HCT116 (cell line): Measurements from ENCODE around the gene ACADS. TPM values are rescaled to one million over a fixed set of nuclear protein-coding genes. Genes with fewer than 3 reads are reported as not detected.

ENCODE experiments used
- ATAC-seq: fragments of 200-7000 bp; cut with Tn5 transposase; 2 replicates; pipeline ENCODE4 v1.9.1; 2020; ENCODE audit warnings: mild to moderate bottlenecking, moderate library complexity
- BruUV-seq: library from RNA; stranded (reverse); fragments of 400-500 nt; replicated peaks from 2 replicates; lab custom pipeline; 2021; lab: Mats Ljungman, UMichigan
- CTCF ChIA-PET: fragments of 300-600 bp; sonication (Branson Sonifier 250); formaldehyde crosslinking; loops from one replicate; lab custom pipeline; 2021; ENCODE audit warnings: antibody characterized with exemption; lab: Charles Lee
- POLR2A ChIA-PET: fragments of 300-600, 350-600 bp; sonication (Branson Sonifier 250); formaldehyde crosslinking; loops from one replicate; lab custom pipeline; 2021; ENCODE audit warnings: antibody characterized with exemption; lab: Charles Lee
- RAD21 ChIA-PET, 2 experiments: fragments of 300-600 bp; sonication (Branson Sonifier 250); formaldehyde crosslinking; loops; one replicate each; lab custom pipeline; 2023; ENCODE audit warnings: low total read pairs in 2 of 2; ENCODE audit not compliant: uncharacterized antibody in 2 of 2, unreplicated experiment in 2 of 2, low non-redundant PET in 1 of 2; lab: Charles Lee
- DNase-seq: peaks from one replicate; pipeline ENCODE4 v3.0.0-alpha.2; 2010; ENCODE audit warnings: low read depth, low spot score
- H2AFZ ChIP-seq: fragments of 200-600 bp; shearing (Covaris generic), sonication (generic); 2 replicates; pipeline ENCODE4 v1.6.1; 2017; ENCODE audit warnings: low read depth, mixed run types, mixed read lengths, antibody characterized with exemption, low read length; ENCODE audit not compliant: poor library complexity, severe bottlenecking
- H3K27ac ChIP-seq: 2 replicates; pipeline ENCODE4 v1.5.1; 2012; ENCODE audit warnings: low read depth, low read length
- H3K27me3 ChIP-seq: fragments of 200-600 bp; sonication (generic); 2 replicates; pipeline ENCODE4 v1.6.1; 2016; ENCODE audit warnings: mixed run types, low read length, mixed read lengths; ENCODE audit not compliant: insufficient read depth
- H3K36me3 ChIP-seq, 2 experiments: fragments of 200-500 bp in 1 of 2; fragments of 200-600 bp in 1 of 2; sonication (Bioruptor generic) in 1 of 2; sonication (generic) in 1 of 2; 2 replicates each; pipeline versions ENCODE4 v1.5.1 to v1.6.1; 2014 to 2016; ENCODE audit warnings: low read length in 2 of 2, inconsistent platforms in 1 of 2, mixed read lengths in 1 of 2, mixed run types in 1 of 2; ENCODE audit not compliant: insufficient read depth in 2 of 2, control insufficient read depth in 1 of 2
- H3K4me1 ChIP-seq, 2 experiments: fragments of 200-600 bp in 1 of 2; sonication (generic) in 1 of 2; 2 replicates each; pipeline versions ENCODE4 v1.5.1 to v1.6.1; 2012 to 2017; ENCODE audit warnings: low read length in 2 of 2, inconsistent platforms in 1 of 2, mild to moderate bottlenecking in 1 of 2, mixed read lengths in 1 of 2, mixed run types in 1 of 2, moderate library complexity in 1 of 2; ENCODE audit not compliant: insufficient read depth in 2 of 2, control insufficient read depth in 1 of 2
- H3K4me2 ChIP-seq: fragments of 200-600 bp; sonication (generic); 2 replicates; pipeline ENCODE4 v1.6.1; 2017; ENCODE audit warnings: mixed run types, low read length, mixed read lengths
- H3K4me3 ChIP-seq, 2 experiments: fragments of 200-600 bp in 1 of 2; sonication (generic) in 1 of 2; replicated peaks in 1 of 2; 2 replicates each; pipeline ENCODE4 v1.5.1; 2011 to 2016; ENCODE audit warnings: low read length in 2 of 2, control low read depth in 1 of 2, low read depth in 1 of 2, mild to moderate bottlenecking in 1 of 2, mixed read lengths in 1 of 2, mixed run types in 1 of 2
- H3K79me2 ChIP-seq: fragments of 200-600 bp; sonication (generic); 2 replicates; pipeline ENCODE4 v1.6.1; 2017; ENCODE audit warnings: mild to moderate bottlenecking, mixed run types, low read length, moderate library complexity, mixed read lengths; ENCODE audit not compliant: insufficient read depth
- H3K9ac ChIP-seq: fragments of 200-600 bp; sonication (generic); 2 replicates; pipeline ENCODE4 v1.6.1; 2016; ENCODE audit warnings: low read length, mixed read lengths
- H3K9me2 ChIP-seq: fragments of 200-600 bp; sonication (generic), shearing (Covaris generic); 2 replicates; pipeline ENCODE4 v1.6.1; 2017; ENCODE audit warnings: mixed run types, mild to moderate bottlenecking, moderate library complexity; ENCODE audit not compliant: insufficient read depth
- H3K9me3 ChIP-seq, 2 experiments: fragments of 200-500 bp in 1 of 2; fragments of 200-600 bp in 1 of 2; sonication (Bioruptor generic) in 1 of 2; sonication (generic) in 1 of 2; 2 replicates each; pipeline ENCODE4 v1.6.1; 2014 to 2017; ENCODE audit warnings: low read length in 2 of 2, mixed read lengths in 2 of 2, inconsistent platforms in 1 of 2, low read depth in 1 of 2, mild to moderate bottlenecking in 1 of 2, mixed run types in 1 of 2, moderate library complexity in 1 of 2; ENCODE audit not compliant: control insufficient read depth in 1 of 2, insufficient read depth in 1 of 2
- H4K20me1 ChIP-seq: fragments of 200-600 bp; sonication (generic), shearing (Covaris generic); 2 replicates; pipeline ENCODE4 v1.6.1; 2017; ENCODE audit warnings: mixed run types, mild to moderate bottlenecking, moderate library complexity; ENCODE audit not compliant: insufficient read depth
- CBX3 ChIP-seq: IDR thresholded peaks from 2 replicates; pipeline ENCODE4 v1.6.1; 2012; ENCODE audit warnings: low read depth
- CEBPB ChIP-seq: IDR thresholded peaks from 2 replicates; pipeline ENCODE4 v1.6.1; 2012; ENCODE audit warnings: low read depth
- EGR1 ChIP-seq: IDR thresholded peaks from 2 replicates; pipeline ENCODE4 v1.6.1; 2012; ENCODE audit warnings: low read depth
- EZH2 ChIP-seq: fragments of 200-600 bp; sonication (generic); IDR thresholded peaks from 2 replicates; pipeline ENCODE4 v1.6.1; 2017; ENCODE audit warnings: antibody characterized with exemption, mixed run types
- EZH2phosphoT487 ChIP-seq: fragments of 200-600 bp; IDR thresholded peaks from 2 replicates; pipeline ENCODE4 v1.6.1; 2018; ENCODE audit warnings: antibody characterized with exemption, borderline replicate concordance
- FOSL1 ChIP-seq: IDR thresholded peaks from 2 replicates; pipeline ENCODE4 v1.6.1; 2012; ENCODE audit warnings: low read depth
- POLR2A ChIP-seq: IDR thresholded peaks from 2 replicates; pipeline ENCODE4 v1.7.0; 2011; ENCODE audit warnings: borderline replicate concordance; ENCODE audit not compliant: insufficient read depth, insufficient read length; ENCODE audit errors: extremely low read depth
- POLR2AphosphoS5 ChIP-seq: IDR thresholded peaks from 2 replicates; pipeline ENCODE4 v1.6.1; 2011; ENCODE audit warnings: mild to moderate bottlenecking, low read depth, low read length, moderate library complexity
- SIN3A ChIP-seq: IDR thresholded peaks from 2 replicates; pipeline ENCODE4 v1.6.1; 2012; ENCODE audit warnings: low read depth
- SP1 ChIP-seq: IDR thresholded peaks from 2 replicates; pipeline ENCODE4 v1.6.1; 2012; ENCODE audit warnings: low read depth
- SRF ChIP-seq: IDR thresholded peaks from 2 replicates; pipeline ENCODE4 v1.6.1; 2012; ENCODE audit warnings: low read depth
- ZFX ChIP-seq: fragments of 450-650 bp; IDR thresholded peaks from 2 replicates; pipeline ENCODE4 v1.6.1; 2017
- ZNF274 ChIP-seq: fragments of 200-500 bp; sonication (Bioruptor generic); IDR thresholded peaks from 2 replicates; pipeline ENCODE4 v1.6.1; 2014; ENCODE audit warnings: mild to moderate bottlenecking, low read depth, low read length, inconsistent platforms
- intact Hi-C: fragments of 100-400 bp; cut with micrococcal nuclease; formaldehyde crosslinking; loops from 2 replicates; pipeline ENCODE4 v1.10.0; 2022
- total RNA-seq: library from RNA; stranded (reverse); gene quantifications from one replicate; pipeline ENCODE4 v1.2.1, GENCODE V29; 2021; ENCODE audit not compliant: unreplicated experiment
- TF ChIP-seq, protein P1 (sequence below): IDR thresholded peaks from 2 replicates; pipeline ENCODE4 v1.6.1; 2012
- TF ChIP-seq, protein P2 (sequence below), 3 experiments: fragments of 200-600 bp in 1 of 3; sonication (generic) in 1 of 3; IDR thresholded peaks in 2 of 3; conservative IDR thresholded peaks in 1 of 3; 2 replicates each; pipeline ENCODE4 v1.5.1; 2012 to 2017; ENCODE audit warnings: low read depth in 2 of 3, low read length in 2 of 3, antibody characterized with exemption in 1 of 3, borderline replicate concordance in 1 of 3, control low read depth in 1 of 3, mild to moderate bottlenecking in 1 of 3, mixed read lengths in 1 of 3, mixed run types in 1 of 3, moderate library complexity in 1 of 3; ENCODE audit not compliant: insufficient read depth in 1 of 3
- TF ChIP-seq, protein P3 (sequence below): IDR thresholded peaks from 2 replicates; pipeline ENCODE4 v1.6.1; 2012; ENCODE audit warnings: low read depth
- TF ChIP-seq, protein P4 (sequence below): IDR thresholded peaks from 2 replicates; pipeline ENCODE4 v1.6.1; 2012

ACADS gene
- total RNA-seq, 1 experiment from 2014 or later, result 21.4 TPM

DNA sequence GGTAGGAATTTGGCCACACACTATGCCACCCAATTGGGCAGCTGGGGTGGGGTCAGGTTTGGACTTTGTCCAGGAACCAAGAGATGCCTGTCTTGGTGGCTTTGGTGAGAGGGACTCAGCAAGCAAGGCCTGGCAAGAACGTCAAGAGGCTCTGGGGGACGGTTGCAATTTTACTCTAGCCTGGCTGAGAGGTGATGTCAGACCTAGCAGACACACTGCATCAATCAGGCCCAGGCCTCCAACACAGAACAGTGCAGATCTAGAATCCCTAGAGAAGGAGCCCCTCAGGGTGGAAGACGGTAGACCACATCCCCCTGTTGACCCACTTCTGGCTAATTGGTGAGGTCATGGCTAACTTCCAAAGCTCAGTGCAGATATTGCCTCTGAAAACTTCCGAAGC is 17.0 kb upstream of the ACADS start:
- no TSS peak for BruUV-seq
- H3K9me3 ChIP-seq, result no peaks in the 10 kb centered on the region
- H3K4me2 ChIP-seq, result no peak overlapping the region
- no peak for TF ChIP-seq POLR2A
- no peak for TF ChIP-seq EZH2
- no peak for TF ChIP-seq SIN3A
- TF ChIP-seq, protein P1, sequence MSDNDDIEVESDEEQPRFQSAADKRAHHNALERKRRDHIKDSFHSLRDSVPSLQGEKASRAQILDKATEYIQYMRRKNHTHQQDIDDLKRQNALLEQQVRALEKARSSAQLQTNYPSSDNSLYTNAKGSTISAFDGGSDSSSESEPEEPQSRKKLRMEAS, result no peak
- TF ChIP-seq SRF, result no peak
- TF ChIP-seq CEBPB, result no peak
- TF ChIP-seq, protein P2, sequence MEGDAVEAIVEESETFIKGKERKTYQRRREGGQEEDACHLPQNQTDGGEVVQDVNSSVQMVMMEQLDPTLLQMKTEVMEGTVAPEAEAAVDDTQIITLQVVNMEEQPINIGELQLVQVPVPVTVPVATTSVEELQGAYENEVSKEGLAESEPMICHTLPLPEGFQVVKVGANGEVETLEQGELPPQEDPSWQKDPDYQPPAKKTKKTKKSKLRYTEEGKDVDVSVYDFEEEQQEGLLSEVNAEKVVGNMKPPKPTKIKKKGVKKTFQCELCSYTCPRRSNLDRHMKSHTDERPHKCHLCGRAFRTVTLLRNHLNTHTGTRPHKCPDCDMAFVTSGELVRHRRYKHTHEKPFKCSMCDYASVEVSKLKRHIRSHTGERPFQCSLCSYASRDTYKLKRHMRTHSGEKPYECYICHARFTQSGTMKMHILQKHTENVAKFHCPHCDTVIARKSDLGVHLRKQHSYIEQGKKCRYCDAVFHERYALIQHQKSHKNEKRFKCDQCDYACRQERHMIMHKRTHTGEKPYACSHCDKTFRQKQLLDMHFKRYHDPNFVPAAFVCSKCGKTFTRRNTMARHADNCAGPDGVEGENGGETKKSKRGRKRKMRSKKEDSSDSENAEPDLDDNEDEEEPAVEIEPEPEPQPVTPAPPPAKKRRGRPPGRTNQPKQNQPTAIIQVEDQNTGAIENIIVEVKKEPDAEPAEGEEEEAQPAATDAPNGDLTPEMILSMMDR (IDR thresholded peaks at IDR 0.05 in 2 of 3, conservative IDR thresholded peaks at IDR 0.05 in 1 of 3; ENCODE audit: borderline replicate concordance in 1 of 3, insufficient read depth in 1 of 3, low read depth in 2 of 3, low read length in 2 of 3), result no peak
- no peak for TF ChIP-seq ZNF274
- TF ChIP-seq FOSL1, result no peak
- TF ChIP-seq EZH2phosphoT487, result no peak
- no peak for TF ChIP-seq SP1
- TF ChIP-seq EGR1, result no peak
- no peak for TF ChIP-seq ZFX
- TF ChIP-seq, protein P3, sequence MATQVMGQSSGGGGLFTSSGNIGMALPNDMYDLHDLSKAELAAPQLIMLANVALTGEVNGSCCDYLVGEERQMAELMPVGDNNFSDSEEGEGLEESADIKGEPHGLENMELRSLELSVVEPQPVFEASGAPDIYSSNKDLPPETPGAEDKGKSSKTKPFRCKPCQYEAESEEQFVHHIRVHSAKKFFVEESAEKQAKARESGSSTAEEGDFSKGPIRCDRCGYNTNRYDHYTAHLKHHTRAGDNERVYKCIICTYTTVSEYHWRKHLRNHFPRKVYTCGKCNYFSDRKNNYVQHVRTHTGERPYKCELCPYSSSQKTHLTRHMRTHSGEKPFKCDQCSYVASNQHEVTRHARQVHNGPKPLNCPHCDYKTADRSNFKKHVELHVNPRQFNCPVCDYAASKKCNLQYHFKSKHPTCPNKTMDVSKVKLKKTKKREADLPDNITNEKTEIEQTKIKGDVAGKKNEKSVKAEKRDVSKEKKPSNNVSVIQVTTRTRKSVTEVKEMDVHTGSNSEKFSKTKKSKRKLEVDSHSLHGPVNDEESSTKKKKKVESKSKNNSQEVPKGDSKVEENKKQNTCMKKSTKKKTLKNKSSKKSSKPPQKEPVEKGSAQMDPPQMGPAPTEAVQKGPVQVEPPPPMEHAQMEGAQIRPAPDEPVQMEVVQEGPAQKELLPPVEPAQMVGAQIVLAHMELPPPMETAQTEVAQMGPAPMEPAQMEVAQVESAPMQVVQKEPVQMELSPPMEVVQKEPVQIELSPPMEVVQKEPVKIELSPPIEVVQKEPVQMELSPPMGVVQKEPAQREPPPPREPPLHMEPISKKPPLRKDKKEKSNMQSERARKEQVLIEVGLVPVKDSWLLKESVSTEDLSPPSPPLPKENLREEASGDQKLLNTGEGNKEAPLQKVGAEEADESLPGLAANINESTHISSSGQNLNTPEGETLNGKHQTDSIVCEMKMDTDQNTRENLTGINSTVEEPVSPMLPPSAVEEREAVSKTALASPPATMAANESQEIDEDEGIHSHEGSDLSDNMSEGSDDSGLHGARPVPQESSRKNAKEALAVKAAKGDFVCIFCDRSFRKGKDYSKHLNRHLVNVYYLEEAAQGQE, result no peak
- TF ChIP-seq CBX3, result no peak
- no peak for TF ChIP-seq POLR2AphosphoS5
- TF ChIP-seq, protein P4, sequence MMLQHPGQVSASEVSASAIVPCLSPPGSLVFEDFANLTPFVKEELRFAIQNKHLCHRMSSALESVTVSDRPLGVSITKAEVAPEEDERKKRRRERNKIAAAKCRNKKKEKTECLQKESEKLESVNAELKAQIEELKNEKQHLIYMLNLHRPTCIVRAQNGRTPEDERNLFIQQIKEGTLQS, result no peak
- H2AFZ ChIP-seq, result no peak overlapping the region
- H3K4me1 ChIP-seq, result peaks cover 11 to 15% of the 10 kb centered on the region in 2 experiments
- DNase-seq (no peak), ATAC-seq (no peak)
- no peak overlapping the region for H3K27ac ChIP-seq
- RAD21 ChIA-PET, result no interaction called here
- no peaks in the 10 kb centered on the region for H4K20me1 ChIP-seq
- CTCF ChIA-PET, result no interaction called here
- H3K79me2 ChIP-seq, result peaks cover 18% of the 10 kb centered on the region
- H3K9ac ChIP-seq, result no peak overlapping the region
- H3K36me3 ChIP-seq, result peaks cover 2 to 3% of the 10 kb centered on the region in 2 experiments; a peak in 2 of 4 replicates
- H3K27me3 ChIP-seq, result no peaks in the 10 kb centered on the region
- H3K4me3 ChIP-seq, result no peak overlapping the region
- intact Hi-C loops, result no loop called here
- no peaks in the 10 kb centered on the region for H3K9me2 ChIP-seq
- POLR2A ChIA-PET, result interaction anchor here (1.4 kb wide), 1 partner anchor 127 kb away, joined by 5 read pairs; the partner anchor contains the start of gene POP5
